ENCODE results near the gene RILPL2.

GRCh38 chr12:123369229-123369628 lies 67.3 kb downstream of the RILPL2 start:
- TF ChIP-seq, protein P1, sequence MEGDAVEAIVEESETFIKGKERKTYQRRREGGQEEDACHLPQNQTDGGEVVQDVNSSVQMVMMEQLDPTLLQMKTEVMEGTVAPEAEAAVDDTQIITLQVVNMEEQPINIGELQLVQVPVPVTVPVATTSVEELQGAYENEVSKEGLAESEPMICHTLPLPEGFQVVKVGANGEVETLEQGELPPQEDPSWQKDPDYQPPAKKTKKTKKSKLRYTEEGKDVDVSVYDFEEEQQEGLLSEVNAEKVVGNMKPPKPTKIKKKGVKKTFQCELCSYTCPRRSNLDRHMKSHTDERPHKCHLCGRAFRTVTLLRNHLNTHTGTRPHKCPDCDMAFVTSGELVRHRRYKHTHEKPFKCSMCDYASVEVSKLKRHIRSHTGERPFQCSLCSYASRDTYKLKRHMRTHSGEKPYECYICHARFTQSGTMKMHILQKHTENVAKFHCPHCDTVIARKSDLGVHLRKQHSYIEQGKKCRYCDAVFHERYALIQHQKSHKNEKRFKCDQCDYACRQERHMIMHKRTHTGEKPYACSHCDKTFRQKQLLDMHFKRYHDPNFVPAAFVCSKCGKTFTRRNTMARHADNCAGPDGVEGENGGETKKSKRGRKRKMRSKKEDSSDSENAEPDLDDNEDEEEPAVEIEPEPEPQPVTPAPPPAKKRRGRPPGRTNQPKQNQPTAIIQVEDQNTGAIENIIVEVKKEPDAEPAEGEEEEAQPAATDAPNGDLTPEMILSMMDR (IDR thresholded peaks at IDR 0.05 in 8 of 11, conservative IDR thresholded peaks at IDR 0.05 in 3 of 11) = no peak
- TF ChIP-seq POLR2A (IDR thresholded peaks at IDR 0.05) = no peak

Data from spleen (tissue), 7 donors.